HL-60 (cell line): ENCODE measurements around the gene GPC3.

Experiments used
- DNase-seq, 2 experiments: peaks; one replicate each; pipeline ENCODE4 v3.0.0-alpha.2; 2010 to 2020; ENCODE audit warnings: low read depth in 1 of 2, low spot score in 1 of 2
- H3K27ac ChIP-seq: fragments of 250-450 bp; sonication (Bioruptor Pico); replicated peaks from 2 replicates; pipeline ENCODE4 v1.5.1; 2020; ENCODE audit warnings: mild to moderate bottlenecking, moderate library complexity
- H3K27me3 ChIP-seq: fragments of 250-450 bp; sonication (Bioruptor Pico); 2 replicates; pipeline ENCODE4 v1.5.1; 2021; ENCODE audit warnings: mild to moderate bottlenecking, moderate library complexity; ENCODE audit not compliant: insufficient read depth, poor library complexity, severe bottlenecking
- H3K4me3 ChIP-seq: replicated peaks from 2 replicates; pipeline ENCODE4 v1.5.1; 2011; ENCODE audit warnings: mild to moderate bottlenecking, control low read depth, low read length; ENCODE audit not compliant: insufficient read depth
- CTCF ChIP-seq: IDR thresholded peaks from one replicate; pipeline ENCODE4 v1.5.1; 2011; ENCODE audit warnings: low read length, control low read depth, inconsistent platforms; ENCODE audit not compliant: insufficient read depth
- GABPA ChIP-seq: IDR thresholded peaks from 2 replicates; pipeline ENCODE4 v1.6.1; 2012; ENCODE audit warnings: low read depth
- POLR2AphosphoS5 ChIP-seq: IDR thresholded peaks from 2 replicates; pipeline ENCODE4 v1.6.1; 2012; ENCODE audit warnings: low read depth
- SPI1 ChIP-seq: IDR thresholded peaks from 2 replicates; pipeline ENCODE4 v1.6.1; 2012; ENCODE audit warnings: low read depth, mild to moderate bottlenecking, borderline replicate concordance
- TF ChIP-seq, protein P1 (sequence below): IDR thresholded peaks from 2 replicates; pipeline ENCODE4 v1.6.1; 2012; ENCODE audit warnings: low read depth; ENCODE audit not compliant: insufficient replicate concordance

The GPC3 gene

DNA sequence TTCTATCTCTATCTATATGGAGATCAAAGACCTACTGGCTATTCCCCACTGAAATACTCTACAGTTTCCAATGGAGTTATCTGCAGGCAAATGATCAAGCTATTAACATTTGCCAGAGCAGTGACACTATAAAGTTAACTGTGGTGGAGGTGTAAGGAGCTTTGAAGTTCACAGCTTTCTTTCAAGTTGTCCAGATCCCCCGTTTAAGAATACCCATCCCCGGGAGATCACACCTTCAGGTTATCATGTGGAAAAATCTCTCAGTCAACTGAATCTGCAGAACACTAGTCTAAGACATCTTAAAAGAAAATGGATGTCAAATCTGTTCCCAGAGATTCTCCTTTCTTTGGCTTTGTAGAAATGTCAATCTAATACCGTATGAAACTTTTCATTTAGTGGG, 80.1 kb downstream of the GPC3 start:
- H3K27ac ChIP-seq: no peak overlapping the region
- no peak for DNase-seq
- no peaks in the 10 kb centered on the region for H3K27me3 ChIP-seq
- H3K4me3 ChIP-seq: no peak overlapping the region
- TF ChIP-seq CTCF (no peak), POLR2AphosphoS5 (no peak), GABPA (no peak)
- TF ChIP-seq, protein P1, sequence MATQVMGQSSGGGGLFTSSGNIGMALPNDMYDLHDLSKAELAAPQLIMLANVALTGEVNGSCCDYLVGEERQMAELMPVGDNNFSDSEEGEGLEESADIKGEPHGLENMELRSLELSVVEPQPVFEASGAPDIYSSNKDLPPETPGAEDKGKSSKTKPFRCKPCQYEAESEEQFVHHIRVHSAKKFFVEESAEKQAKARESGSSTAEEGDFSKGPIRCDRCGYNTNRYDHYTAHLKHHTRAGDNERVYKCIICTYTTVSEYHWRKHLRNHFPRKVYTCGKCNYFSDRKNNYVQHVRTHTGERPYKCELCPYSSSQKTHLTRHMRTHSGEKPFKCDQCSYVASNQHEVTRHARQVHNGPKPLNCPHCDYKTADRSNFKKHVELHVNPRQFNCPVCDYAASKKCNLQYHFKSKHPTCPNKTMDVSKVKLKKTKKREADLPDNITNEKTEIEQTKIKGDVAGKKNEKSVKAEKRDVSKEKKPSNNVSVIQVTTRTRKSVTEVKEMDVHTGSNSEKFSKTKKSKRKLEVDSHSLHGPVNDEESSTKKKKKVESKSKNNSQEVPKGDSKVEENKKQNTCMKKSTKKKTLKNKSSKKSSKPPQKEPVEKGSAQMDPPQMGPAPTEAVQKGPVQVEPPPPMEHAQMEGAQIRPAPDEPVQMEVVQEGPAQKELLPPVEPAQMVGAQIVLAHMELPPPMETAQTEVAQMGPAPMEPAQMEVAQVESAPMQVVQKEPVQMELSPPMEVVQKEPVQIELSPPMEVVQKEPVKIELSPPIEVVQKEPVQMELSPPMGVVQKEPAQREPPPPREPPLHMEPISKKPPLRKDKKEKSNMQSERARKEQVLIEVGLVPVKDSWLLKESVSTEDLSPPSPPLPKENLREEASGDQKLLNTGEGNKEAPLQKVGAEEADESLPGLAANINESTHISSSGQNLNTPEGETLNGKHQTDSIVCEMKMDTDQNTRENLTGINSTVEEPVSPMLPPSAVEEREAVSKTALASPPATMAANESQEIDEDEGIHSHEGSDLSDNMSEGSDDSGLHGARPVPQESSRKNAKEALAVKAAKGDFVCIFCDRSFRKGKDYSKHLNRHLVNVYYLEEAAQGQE: no peak

- Histone ChIP-seq H3K27me3 (no peaks in the 10 kb centered on the region), H3K4me3 (no peak overlapping the region), H3K27ac (no peak overlapping the region)
- DNase-seq: no peak
- TF ChIP-seq GABPA: no peak
- no peak for TF ChIP-seq SPI1
- TF ChIP-seq, protein P1: no peak
- TF ChIP-seq POLR2AphosphoS5: no peak
- no peak for TF ChIP-seq CTCF
Observed at GRCh38 chrX:133897593-133898163, 87.7 kb downstream of the GPC3 start.

- Histone ChIP-seq H3K27ac (no peak overlapping the region), H3K27me3 (no peaks in the 10 kb centered on the region), H3K4me3 (no peak overlapping the region)
- TF ChIP-seq CTCF: no peak
- TF ChIP-seq POLR2AphosphoS5: no peak
- TF ChIP-seq GABPA: no peak
- TF ChIP-seq SPI1: no peak
- TF ChIP-seq, protein P1: no peak
- no peak for DNase-seq
Observed at GRCh38 chrX:133892337-133892736, 93.1 kb downstream of the GPC3 start.
